GM21528 (cell line): ENCODE measurements around the gene CACUL1.
"Not testable (repeated sequence)": the region's sequence is repeated elsewhere in the genome, so short reads cannot be mapped to it uniquely, and the experiment has no call there.

Source experiments
- ATAC-seq: cut with Tn5 transposase; IDR thresholded peaks from one replicate; pipeline ENCODE4 v1.9.1; 2021; ENCODE audit warnings: mild to moderate bottlenecking, moderate library complexity; ENCODE audit not compliant: unreplicated experiment, low FRiP score

Gene CACUL1

DNA sequence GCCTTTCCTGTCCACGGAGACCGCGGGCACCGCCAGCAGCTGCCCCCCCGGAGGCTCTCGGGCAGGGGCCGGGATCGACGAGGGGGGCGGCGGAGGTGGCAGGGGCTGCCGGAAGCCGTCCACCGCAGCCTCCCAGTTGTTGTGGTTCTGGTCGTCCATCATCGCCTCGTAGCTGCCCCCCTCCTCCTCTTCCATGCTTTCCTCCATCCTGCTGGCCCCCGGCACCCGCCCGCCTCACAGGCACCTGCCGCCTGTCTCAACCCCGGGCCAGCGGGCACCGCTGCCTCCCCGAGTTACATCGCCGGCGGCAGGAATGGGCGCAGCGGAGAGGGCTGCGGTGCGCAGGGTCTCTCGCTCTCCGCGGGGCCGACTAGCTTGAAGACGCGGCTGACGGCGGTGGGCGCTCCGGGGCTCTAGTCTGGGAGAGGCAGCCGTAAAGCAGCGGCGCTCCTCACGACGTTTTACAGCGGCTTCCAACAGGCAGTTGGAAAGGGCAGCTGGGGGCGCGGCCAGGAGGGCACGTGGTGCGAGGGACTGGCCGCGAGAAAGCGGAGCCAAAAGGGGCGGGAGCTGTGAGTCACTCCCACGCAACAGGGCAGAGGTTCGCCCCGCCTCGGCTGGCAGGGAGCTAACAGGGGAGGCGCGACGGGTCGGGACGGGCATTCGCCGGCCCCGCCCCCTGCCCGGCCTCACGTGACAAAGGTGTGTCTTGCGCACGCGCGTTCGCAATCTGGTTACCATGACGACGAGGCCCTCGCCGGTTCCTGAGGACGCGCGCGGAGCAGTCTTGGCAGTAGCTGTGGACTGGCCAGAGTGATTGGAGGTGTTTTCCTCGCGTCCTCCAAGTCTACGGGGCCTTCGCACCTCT, at the start of gene CACUL1:
Gene CACUL1, minus strand, starts transcription at position 415 of the 868 bp plus-strand sequence. Its CDS starts 208 bp downstream, at position 207.
- ATAC-seq = peak; percentile 96

DNA sequence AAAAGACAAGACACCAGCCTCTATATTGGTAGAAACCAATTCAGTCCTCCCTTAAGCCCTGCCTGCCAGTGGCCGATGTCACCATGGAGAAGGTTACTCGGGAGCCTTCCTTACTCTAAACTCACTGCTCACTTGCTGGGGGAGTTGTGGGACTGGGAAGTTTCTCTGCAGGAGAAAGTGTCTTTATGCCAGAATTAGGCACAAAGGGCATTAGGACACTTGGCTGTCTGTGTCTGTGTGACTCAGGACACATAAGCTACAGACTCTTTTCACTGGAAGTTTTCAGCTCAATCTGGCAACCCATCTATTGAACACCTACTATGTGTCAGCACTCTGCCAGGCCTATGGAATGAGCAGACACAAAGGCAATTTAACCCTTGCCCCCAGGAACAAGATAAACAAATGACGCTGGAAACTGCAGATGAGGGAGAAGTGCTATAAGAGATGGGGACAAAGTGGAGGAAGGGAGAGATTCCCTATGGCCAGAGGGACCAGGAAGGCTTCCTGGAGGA, 49.5 kb upstream of the CACUL1 start:
- ATAC-seq = no peak

DNA sequence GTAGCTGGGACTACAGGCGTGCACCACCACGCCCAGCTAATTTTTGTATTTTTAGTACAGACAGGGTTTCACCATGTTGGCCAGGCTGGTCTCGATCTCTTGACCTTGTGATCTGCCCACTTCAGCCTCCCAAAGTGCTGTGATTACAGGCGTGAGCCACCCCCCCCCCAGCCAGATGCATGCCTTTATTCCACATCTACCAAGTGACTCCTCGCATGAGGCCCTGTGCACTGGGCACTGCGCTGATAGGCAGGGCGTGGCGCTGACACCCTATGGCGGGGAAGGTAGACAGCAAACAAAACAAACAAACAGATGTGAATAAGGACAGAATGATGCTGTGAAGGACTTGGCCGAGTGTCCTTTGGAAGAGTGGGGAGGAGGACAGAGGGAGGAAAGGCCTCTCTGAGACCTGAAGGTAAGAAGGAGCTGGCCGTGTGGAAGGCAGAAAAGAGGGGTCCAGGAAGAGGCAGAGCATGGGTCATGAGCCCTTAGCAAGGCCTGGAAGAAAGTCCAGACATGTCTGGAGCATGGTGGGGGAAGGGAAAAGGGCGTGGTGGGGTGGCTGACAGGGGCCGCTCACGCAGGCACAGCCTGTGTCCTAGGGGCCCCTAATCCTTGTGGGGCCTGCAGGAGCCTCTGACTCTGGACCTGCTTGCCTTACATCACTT, 47.5 kb upstream of the CACUL1 start:
- no peak for ATAC-seq

DNA sequence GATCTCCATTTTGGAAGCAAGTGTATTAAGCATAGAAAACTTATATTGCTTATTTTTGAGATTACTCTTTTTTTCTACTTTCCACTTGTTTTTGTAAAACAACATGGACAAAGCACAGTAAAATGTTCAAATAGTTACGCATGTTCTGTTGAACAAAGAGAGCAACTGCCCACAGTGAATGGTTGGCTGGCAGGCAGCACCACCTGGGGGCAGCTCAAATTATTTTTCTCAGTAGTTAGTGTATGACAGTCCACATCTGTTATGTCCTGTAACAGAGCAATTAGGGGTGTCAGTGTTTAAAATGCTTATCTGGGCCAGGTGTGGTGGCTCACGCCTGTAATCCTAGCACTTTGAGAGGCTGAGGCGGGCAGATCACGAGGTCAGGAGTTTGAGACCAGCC, 46.1 kb upstream of the CACUL1 start:
- no peak for ATAC-seq

DNA sequence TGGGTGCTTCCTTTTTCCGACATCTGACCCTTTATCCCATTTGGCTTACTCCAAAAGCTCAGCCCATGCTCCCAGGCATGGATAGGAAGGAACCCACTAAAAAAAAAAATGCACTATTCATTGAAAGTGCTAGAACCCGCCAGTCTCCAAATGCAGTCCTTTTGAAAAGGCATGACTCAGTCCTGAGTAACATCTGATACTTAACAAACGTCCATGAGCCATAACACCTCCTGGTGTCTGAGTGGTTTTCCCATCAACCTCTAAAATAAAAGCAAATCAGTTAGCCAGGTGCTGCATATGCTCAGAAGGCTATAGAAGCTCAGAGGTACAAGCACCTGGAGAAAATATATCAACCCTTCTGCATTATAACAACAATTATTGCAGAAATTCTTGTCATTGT, 45.0 kb upstream of the CACUL1 start:
- ATAC-seq = no peak

DNA sequence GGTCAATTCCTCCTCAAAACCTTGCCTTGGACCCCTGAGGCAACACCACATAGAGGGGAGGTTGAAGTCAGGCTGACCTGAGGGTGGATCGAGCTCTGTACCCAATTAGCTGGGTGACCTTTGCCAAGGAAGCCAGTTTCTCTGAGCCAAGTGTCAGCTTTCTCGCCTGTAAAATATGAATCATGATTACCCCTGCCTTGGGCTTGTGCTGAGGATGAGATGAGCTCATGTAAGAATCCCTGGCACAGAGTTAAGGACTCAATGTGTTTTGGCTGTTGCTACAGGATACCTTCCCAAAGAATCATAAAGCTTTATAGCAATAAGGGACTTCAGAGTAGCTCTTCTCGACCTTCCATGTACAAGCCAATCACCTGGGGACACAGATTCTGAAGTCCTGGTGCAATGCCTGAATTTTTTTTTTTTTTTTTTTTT, 43.5 kb upstream of the CACUL1 start:
- no peak for ATAC-seq

DNA sequence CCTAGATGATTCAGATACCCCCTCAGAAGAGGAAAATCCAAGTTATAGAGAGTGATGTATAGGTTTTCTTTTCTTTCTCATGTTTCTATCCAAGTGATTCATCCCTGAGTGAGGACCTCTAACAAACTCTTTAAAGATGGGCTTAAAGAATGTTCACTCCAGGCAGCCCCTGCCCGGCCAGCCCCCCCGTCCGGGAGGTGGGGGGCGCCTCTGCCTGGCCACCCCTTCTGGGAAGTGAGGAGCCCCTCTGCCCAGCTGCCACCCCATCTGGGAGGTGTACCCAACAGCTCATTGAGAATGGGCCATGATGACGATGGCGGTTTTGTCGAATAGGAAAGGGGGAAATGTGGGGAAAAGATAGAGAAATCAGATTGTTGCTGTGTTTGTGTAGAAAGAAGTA, 40.2 kb upstream of the CACUL1 start:
- ATAC-seq = not testable (repeated sequence)

DNA sequence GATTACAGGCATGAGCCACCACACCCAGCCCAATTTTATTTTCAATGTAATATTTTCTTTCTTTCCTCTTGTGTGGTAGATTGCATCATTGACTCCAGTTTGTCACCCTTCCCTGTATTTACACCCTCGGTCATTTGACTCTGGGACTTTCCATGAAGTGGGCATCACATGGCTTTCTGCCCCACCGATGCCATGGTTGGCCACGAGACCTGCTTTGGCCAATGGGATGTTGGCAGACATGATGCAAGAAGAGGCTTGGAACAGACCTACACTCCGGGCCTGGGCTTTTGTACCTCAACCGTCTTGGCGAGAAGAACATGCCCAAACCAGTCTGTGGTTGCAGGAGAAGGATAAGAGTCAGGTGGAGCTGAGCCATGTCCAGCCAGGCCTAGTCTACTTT, 38.8 kb upstream of the CACUL1 start:
- ATAC-seq = no peak

DNA sequence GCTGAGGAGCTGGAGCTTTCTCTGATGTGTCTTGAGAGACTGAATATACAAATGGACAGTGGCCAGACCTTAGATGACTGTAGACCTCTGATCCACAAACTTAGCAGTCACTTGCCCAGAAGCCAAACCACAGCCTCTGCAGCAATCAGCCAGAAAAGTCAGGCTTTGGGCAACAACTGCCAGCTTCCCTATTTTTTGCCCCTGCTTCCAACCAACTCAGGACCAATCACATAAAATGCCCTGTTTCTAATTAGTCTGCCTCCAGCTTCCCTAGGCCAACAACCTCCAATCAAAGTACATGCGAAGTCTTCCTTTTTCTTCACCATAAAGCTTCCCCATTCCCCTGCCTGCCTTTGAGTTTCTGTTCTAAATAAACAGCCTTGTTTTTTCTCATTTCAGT, 37.8 kb upstream of the CACUL1 start:
- ATAC-seq = no peak

DNA sequence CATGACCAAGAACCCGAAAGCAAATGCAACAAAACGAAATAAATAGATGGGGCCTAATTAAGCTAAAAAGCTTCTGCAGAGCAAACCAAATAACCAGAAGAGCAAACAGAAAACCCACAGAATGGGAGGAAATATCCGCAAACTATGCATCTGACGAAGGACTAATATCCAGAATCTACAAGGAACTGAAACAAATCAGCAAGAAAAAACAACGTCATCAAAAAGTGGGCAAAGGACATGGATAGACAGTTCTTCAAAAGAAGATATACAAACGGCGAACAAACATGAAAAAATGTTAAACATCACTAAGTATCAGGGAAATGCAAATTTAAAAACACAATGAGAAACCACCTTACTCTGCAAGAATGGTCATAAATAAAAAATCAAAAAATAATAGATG, 35.3 kb upstream of the CACUL1 start:
- no peak for ATAC-seq

DNA sequence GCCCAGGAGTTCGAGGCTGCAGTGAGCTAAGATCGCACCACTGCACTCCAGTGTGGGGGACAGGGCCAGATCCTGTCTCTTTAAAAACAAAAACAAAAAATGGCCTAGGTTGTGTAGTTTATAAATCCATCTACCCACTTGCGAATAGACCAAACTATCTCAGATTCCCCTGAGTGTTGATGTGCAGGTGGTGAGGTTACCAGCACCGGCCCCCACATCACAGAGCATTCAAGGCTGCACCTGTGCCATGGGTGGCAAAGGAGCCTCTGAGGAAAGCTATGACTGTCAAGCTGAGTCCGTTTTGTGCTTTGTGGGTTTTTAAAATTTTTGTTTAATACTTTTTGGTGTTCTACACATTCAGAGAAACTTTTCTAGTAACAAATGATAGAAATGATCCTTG, 30.8 kb upstream of the CACUL1 start:
- no peak for ATAC-seq

DNA sequence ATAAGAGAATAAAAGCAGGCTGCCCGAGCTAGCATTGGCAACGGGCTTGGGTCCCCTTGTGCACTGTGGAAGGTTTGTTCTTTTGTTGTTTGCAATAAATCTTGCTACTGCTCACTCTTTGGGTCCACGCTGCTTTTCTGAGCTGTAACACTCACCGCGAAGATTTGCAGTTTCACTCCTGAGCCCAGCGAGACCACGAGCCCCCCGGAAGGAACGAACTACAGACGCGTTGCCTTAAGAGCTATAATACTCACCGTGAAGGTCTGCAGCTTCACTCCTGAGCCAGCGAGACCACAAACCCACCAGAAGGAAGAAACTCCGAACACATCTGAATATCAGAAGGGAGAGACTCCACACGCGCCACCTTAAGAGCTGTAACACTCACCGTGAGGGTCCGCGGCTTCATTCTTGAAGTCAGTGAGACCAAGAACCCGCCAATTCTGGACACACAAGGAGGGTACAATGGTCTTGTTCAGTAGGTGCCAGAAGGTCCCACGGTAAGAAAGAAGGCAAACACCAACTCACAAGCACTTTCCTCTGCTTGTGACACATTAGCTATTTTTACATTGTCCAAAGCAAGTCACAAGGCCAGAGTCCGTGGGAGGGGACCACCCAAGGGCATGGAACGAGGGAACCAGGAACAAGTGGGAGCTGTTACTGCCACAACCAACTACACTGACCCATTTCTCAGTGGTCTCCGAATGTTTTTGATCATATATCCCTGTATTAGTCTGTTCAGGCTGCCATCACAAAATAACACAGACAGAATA, 29.2 kb upstream of the CACUL1 start:
- no peak for ATAC-seq

DNA sequence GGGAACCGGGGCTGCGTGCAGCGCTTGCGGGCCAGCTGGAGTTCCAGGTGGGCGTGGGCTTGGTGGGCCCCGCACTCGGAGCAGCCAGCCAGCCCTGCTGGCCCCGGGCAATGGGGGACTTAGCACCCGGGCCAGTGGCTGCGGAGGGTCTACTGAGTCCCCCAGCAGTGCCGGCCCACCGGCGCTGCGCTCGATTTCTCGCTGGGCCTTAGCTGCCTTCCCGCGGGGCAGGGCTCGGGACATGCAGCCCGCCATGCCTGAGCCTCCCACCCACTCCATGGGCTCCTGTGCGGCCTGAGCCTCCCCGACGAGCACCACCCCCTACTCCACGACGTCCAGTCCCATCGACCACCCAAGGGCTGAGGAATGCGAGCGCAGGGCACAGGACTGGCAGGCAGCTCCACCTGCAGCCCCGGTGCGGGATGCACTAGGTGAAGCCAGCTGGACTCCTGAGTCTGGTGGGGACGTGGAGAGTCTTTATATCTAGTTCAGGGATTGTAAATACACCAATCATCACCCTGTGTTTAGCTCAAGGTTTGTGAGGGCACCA, 28.2 kb upstream of the CACUL1 start:
- not testable (repeated sequence) for ATAC-seq

DNA sequence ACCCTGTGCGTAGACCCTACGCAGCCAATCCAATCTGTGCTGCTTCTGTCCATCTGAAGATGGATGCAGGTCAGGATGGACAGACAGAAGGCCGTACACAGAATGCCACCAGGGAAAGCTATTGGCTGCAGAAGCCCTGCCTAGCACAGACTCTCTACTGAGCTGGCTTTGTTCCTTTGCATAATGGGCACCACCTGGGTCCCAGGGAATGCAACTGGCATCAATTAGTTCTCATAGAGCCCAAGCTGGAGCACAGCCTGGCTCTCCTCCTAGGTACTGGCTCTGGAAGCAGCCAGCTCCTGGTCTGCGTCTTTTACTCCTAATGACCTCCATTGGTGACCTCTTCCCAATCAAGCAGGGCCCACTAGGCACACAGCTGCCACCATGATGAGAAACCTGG, 26.8 kb upstream of the CACUL1 start:
- no peak for ATAC-seq

DNA sequence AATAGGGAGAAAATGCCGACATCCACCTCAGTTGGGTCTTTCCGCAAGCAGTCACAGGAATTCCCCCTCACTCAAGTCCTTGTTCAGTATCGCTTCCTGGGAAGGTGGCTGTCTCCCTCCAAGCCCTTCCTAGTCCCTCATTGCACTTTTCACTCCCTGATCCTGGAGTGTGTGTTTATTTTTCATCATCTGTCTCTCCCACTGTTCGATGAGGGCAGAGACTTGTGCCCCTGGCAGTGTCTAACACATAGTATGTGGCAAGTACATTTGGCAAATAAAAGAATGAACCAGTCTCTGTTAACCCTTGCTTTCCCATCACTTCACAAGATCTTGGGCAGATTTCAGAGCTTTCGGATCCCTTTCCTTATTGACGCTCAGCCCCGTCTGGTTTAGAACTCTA, 24.0 kb upstream of the CACUL1 start:
- ATAC-seq = no peak

DNA sequence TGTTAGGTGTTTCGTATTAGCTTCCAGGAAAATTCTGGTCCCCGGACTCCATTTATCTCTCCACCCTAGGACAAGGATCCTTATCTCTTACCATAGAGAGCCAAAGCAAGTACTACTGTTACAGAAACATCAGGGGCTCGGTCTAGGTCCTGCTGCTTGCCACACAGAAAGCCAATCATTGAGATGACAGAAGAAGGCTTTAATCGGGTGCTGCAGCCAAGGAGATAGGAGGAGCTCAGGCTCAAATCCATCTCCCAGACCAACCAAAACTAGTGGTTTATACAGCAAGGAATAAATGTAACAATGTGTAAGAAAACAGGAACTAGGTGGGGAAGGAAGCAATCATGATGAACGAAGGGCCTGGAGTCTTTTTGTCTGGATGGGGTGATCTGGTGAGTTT, 22.2 kb upstream of the CACUL1 start:
- ATAC-seq = no peak

DNA sequence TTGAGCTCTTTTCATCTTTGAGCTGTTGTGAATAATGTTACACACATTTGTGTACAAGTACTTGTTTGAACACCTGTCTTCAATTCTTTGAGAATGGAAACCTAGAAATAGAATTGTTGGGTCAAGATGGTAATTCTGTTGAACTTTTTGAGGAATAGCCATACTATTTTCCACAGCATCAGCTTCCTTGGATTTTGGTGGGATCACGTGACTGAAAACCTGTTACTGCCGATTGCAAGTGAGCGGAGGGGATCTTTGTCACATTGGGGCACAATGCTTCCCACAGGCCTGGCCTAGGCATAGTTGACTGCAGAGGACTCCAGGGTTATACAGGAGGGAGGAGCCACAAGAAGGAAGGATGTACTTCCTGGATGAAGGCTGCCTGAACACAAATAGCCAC, 21.3 kb upstream of the CACUL1 start:
- ATAC-seq = no peak

DNA sequence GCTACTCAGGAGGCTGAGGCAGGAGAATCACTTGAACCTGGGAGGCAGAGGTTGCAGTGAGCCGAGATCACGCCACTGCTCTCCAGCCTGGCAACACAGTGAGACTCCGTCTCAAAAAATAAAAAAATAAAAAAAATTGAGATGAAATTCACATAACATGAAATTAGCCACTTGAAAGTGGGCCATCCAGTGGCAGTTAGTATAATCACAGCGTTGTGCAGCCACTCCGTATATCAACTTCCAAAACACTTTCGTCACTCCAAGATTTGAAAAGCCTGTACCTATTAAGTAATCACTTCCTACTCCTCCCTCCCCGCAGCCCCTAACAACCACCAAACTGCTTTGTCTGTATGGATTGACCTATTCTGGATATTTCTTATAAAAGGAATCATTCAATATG, 20.7 kb upstream of the CACUL1 start:
- ATAC-seq = no peak

DNA sequence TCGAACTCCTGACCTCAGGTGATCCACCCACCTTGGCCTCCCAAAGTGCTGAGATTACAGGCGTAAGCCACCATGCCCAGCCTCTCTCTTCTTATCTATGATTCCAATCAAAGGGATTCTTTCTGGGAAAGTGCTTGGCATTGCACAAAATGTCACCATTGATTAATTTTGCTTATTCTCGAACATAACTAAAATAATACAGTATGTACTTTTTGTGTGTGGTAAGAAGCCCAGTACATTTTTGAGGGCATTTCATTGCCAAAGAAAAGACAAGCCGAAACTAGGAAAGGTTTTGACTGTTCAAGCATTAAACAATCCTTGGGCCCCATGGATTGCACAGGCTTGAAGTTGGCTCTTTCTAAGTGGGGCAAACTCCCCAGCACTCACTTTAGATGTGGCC, 18.3 kb upstream of the CACUL1 start:
- no peak for ATAC-seq

DNA sequence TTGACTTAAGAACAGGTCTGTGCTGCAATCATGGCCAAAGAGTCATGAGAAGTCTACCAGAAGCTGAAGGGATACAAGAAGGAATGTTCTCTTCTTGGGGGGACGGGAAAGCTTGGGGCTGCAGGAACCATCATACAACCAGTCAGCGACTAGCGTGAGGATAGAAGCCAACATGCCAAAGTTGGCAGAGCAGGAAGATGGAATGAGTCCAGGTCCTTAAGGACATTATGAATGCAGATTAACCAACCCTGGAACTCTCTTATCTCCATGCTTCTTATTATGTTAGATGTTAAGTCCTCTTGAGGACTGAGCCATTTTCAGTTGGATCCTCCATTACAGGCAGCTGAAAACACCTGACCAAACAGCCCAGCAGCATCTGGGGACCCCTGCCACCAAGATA, 17.2 kb upstream of the CACUL1 start:
- no peak for ATAC-seq
